ENCODE measurements around the gene RNF11.
"Not testable (repeated sequence)": the region's sequence is repeated elsewhere in the genome, so short reads cannot be mapped to it uniquely, and the experiment has no call there.

RNF11 gene, protein sequence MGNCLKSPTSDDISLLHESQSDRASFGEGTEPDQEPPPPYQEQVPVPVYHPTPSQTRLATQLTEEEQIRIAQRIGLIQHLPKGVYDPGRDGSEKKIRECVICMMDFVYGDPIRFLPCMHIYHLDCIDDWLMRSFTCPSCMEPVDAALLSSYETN

DNA sequence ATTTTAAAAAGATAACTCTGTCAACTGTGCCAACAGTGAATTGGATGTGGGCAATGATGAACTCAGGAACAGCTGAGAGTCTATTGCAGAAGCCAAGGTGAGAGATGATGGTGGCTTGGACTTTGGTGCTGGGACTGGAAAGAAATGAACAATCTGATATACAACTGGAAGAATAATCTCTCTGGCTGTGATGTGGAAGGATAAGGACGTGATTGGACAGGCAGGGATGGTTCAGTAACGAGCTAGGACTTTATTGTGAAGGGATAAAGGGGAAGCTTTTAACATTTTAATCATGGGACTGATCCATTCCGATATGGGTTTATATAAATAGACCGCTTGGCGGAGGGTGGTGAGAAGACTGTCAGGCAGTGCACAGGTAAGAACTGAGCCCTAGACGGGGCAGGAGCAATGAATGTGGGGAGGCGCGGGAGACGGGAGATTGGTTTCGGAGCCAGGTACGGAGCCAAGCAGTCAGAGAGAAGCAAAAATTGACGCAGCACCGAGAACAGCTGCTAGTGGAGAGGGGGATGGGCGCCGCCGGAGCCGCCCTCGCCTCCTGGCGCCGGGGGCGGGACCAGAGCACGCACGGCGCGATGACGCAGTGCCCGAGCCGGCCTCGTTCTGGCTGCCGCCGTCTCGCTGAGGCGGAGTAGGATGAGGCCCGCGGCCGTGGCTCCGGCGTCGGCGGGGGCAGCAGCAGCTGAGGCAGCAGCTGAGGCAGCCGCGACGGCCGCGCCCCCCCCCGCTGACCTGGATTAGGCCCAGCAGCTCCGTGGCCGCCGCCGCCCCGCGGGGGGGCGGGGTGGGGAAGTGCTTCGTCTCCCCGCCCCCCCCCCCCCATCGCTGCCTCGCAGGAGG lies at the start of gene RNF11:
RNF11 (plus strand) TSS at position 601 of the 858 bp plus-strand sequence. CDS start 484 bp downstream, outside the sequence.
- DNase-seq (ENCODE audit: low read depth): peak; percentile 90

DNA sequence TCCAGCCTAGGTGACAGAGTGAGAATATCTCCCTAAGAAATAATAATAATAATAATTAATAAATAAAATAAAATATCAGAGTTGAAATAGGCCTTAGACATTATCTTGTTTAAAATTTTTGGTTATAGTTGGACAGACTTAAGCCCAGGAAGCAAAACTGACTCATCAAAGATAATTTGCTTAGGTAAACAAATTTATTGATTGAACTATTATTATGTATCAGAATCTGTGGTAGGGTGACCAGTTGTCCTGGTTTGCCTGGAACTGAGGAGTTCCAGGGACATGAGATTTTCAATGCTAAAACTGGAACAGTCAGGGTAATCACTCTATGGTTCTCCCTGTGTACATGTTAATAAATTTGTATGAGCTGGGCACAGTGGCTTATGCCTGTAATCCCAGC lies 47.8 kb upstream of the RNF11 start:
- no peak for DNase-seq (ENCODE audit: low read depth)

DNA sequence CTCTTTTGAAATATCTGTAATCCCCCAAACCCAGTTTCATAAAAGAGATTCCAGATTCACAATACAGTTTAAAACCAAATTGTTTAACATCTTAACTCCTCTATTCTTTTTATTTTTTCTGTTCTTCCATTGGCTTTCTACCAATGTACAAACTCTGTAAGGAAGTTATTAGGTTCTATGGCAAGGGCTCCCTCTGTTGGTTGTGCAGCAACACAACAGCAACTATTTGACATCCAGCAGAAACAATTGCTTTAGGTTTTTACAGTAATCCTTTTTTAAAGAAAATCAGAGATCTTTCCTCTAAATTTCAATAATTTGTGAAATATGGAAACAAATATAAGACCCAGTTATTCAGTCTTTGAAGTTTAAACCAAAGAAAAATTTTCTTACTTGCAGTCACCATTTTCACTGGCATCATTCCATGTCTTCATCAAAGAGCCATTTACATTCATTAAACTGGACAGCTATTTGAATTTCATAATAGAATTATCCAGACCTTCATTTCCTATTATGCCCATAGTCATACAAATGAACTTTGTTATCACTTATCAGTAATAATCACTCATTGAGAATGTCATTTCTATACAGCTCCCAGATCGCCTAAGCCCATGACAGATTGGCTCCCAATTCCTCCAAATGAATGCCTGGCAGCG lies 46.5 kb upstream of the RNF11 start:
- peak; percentile 5 for DNase-seq (ENCODE audit: low read depth)

DNA sequence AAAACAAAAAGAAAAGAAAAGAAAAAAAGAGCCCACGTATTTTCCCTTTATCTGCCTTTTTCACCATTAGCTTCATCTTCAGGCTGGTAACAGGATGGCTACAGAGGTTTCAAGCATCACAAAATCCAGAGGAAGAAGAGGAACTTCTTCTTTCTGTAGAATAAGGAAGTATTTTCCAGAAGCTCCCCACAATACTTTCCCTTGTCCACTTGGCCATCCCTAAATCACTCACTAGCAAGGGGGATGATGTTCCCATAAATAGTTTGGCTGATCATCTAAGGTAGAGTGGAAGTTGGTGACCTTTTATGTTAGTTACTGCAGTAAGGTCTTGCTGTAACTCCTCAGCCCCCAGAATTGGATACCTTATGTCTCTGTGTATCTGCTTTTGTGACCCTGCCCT lies 45.1 kb upstream of the RNF11 start:
- DNase-seq (ENCODE audit: low read depth): no peak

DNA sequence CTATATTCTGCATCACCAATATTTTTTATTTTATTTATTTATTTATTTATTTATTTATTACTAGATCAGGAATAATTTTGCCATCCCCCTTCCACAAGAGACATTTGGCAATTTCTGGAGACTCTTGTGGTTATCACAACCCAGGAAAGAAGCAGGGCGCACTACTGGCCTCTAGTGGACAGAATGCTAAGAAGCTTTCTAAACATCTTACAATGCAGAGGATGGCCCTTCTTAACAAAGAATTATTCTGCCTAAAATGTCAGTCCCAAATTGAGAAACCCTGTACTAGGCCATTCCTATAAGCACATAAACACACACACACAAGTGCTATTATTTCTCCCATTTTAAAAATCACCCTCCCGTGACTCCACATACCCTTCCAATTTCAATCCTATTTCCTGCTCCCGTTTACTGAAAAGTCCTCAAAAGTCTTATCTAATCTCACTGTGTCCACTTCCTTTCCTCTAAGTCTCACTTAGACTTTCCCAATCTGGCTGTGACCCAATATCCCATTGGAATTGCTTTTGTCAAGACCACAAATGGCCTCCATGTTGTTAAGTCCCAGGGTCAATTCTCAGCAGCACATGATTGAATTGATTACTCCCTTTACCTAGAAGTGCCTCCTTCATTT lies 43.7 kb upstream of the RNF11 start:
- peak; percentile 8 for DNase-seq (ENCODE audit: low read depth)

DNA sequence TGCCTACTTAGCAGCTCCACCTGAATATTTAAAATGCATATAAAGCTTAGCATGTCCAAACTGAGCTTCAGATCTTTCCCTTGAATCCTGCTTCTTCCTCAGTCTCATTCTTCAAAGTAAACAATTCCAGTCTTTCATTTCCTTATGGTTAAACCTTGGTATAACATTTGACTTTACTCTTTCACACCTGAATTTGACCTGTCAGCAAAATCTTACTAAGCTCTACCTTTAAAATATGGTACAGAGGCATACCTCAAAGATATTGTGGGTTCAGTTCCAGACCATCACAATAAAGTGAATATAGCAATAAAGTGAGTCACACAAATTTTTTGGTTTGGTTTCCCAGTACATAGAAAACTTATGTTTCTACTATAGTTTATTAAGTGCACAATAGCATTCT lies 42.5 kb upstream of the RNF11 start:
- DNase-seq (ENCODE audit: low read depth): no peak

DNA sequence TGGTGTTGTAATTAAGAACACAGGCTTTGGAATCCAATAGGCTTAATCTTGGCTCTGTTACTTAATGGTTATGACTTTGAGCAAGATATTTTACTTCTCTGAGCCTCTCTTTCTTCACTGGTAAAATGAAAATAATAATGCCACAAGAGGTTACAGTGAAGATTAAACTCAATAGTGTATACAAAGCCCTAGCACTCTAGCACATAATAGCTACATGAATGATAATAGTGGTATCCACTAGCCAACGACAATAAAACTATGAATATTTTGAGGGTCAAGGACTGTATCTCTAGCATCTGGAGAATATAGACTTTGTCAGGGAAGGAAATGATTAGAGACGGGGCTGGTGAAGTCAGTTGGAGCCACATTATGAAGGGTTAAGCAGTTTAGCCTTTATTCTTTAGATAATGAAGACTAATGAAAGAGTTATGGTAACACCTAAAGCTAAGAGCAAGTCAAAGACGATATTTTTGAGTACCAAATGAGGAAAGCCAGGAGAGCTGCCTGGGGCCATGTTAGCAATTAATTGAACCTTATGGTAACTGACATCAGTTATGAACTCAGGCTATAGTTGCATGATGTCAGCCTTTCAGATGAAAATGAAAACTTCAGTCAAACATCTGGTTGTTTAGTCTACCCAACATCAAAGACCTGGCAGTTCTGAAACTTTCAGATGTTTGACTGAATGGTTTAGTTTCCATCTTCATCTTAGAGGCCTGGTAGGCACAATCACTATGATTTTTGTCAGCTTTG lies 32.8 kb upstream of the RNF11 start:
- DNase-seq (ENCODE audit: low read depth): no peak

DNA sequence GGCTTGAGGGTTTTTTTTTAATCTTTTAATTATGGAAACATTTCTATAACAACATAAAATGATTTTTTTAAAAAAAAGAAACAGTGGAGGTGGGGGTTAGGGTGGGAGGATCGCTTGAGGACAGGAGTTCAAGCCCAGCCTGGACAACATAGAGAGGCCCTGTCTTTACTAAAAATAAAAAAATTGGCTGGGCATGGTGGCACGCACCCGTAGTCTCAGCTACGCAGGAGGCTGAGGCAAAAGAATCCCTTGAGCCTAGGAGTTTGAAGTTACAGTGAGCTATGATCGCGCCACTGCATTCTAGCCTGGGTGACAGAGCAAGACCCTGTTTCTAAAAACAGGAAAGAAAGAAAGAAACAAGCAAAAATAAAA lies 32.2 kb upstream of the RNF11 start:
- no peak for DNase-seq (ENCODE audit: low read depth)

DNA sequence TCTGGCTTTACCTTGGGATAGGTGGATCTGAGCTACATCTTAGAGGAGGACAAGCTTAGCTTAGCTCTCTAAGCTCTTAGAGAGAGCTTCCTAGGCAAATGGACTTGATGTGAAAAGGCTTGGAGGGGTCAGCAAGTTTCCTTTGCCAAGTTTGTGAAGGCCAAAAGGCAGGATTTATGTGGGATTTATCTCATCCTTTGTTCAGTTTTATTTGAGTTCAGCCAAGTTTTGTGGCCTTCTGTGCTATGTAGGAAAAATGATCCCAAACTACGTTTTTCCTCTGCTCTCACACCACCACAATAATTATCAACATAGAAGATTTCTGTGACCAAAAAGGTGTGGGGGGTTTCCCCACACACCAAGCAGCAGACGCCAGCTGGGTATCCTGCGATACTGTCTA lies 26.0 kb upstream of the RNF11 start:
- no peak for DNase-seq (ENCODE audit: low read depth)

DNA sequence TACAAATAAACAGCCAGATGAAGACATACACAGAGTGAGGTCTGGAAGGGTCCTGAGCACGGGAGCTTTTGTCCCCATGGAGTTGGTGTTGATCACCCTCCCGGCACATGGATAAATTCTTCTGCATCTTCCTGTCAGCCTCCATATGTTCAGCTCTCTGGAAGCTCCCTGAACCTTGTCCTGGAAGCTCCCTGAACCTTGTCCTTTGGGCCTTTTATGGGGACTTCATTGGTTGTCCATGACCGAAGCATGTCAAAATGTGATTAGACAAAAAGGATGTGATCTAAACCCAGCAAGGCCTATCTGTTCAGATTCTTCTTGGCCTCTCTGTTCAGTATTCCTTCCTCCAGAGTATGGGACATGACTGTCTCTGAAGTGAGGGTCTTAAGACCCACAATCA lies 25.4 kb upstream of the RNF11 start:
- no peak for DNase-seq (ENCODE audit: low read depth)

DNA sequence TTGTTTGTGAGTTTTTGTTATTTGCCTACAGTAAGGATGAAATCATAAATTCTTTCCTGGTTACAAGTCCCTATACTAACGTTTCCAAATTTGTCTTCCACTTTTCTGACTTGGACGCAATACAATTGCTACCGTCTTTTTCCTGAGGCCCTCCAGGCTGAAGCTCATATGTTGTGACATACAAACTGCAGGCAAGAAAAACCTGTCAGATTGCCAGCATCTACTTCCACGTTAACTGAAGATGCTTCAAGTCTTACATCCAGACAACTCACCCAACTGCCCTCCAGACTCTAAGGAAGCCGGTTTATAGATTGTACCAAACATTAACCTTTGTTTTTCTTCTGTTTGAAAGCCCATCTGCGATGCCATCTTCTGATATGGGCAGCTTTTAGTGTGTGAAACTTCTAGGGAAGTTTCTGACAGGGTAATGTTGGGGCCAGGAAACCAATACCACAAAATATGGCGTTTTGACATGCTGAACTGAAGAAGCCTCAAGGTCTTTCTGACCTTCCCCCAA lies 21.4 kb upstream of the RNF11 start:
- DNase-seq (ENCODE audit: low read depth): no peak

DNA sequence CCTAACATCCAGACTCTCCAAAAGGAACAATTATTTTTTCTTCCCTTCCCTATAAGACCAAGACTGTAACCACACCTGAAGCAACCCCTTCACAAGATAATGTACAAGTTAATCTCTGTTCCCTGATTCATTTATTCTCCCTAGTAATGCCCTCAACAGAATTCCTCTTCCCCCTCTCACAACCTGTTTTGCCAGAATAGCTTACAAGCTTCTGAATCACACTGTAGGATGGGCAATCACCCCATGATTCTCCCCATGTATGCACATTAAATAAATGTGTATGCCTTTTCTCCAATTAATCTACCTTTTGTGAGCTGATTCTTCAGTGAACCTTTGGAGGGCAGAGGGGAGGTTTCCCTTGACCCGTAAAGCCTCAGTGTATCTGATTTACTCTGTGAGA lies 20.9 kb upstream of the RNF11 start:
- DNase-seq (ENCODE audit: low read depth): no peak

DNA sequence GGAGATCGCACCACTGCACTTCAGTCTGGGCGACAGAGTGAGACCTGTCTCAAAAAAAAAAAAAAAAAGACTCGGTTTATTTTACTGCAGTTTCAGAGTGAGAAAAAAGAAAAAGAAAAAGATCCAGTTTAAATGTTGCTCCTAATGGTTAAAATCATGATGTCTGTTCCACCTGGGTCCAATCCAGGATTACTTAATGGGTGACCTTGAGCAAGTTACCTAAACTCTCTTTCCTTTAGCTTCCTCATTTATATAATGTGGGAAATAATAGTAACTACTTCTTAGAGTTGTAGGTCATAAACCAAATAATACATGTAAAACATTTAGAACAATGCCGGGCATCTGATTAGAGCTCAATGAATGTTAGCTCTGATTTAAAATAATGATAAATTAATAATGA lies 19.4 kb upstream of the RNF11 start:
- DNase-seq (ENCODE audit: low read depth): no peak

DNA sequence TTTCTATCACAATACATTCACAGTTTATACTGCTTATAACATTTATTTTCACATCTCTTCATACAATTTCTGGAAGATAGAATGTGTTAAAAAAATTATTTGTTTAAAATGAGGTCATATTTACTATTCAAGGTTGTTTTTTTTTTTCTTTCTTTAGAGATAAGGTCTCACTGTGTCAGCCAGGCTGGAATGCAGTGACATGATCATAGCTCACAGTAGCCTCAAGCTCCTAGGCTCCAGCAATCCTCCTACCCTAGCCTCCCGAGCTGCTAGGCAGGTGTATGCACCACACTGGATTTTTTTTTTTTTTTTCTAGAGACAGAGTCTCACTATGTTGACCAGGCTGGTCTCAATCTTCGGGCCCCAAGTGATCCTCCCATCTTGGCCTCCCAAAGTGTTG lies 19.0 kb upstream of the RNF11 start:
- DNase-seq (ENCODE audit: low read depth): no peak

DNA sequence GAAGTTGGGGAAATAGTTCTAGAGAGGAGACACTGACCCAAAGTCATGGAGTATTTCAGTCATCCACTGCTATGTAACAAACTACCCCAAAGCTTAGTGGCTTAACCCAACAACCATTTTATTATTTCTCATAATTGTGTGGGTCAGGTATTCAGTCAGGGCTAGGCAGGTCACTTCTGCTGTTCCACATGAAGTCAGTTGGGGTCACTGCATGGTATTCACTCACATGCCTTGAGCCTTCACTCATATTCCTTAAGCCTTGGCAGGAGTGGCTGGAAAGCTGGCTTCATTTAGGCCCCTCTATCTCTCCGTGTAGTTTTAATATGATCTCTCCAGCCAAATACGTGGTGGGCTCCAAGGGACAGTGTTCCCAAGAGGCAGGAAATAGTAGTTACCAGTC lies 17.5 kb upstream of the RNF11 start:
- no peak for DNase-seq (ENCODE audit: low read depth)

DNA sequence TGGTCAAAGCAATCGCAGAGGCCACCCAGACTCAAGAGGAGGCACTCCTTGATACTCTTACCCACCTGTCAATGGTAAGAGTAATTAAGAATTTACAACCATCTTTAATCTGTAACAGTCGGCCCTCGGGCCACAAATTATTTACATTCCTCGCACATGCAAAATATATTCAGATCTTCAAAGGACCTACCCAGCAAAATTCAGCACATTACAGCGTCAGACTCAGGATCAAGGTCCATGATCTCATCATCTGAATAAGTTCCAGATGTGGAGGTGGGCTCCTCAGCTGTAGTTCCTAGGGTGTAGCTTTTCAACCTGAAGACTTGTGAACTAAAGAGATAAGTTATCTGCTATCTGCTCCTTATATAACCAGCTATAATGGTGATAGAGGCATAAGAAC lies 17.1 kb upstream of the RNF11 start:
- no peak for DNase-seq (ENCODE audit: low read depth)

DNA sequence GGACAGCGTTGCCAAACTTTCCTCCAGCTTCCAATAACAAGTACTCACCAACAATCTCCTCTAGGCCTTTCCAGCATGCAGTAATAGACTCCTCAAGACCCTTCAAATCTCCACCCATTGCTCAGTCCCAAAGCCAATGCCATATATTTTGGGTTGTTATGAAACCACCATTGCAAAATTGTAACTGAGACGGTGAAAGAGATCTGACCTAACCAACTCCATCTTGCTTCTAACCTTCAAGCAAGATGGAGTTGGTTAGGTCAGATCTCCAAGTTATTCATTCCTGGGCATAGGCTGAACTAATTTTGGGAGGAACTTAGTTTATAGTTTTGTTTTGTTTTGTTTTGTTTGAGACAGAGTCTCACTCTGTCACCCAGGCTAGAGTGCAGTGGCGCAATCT lies 14.5 kb upstream of the RNF11 start:
- DNase-seq (ENCODE audit: low read depth): not testable (repeated sequence)

DNA sequence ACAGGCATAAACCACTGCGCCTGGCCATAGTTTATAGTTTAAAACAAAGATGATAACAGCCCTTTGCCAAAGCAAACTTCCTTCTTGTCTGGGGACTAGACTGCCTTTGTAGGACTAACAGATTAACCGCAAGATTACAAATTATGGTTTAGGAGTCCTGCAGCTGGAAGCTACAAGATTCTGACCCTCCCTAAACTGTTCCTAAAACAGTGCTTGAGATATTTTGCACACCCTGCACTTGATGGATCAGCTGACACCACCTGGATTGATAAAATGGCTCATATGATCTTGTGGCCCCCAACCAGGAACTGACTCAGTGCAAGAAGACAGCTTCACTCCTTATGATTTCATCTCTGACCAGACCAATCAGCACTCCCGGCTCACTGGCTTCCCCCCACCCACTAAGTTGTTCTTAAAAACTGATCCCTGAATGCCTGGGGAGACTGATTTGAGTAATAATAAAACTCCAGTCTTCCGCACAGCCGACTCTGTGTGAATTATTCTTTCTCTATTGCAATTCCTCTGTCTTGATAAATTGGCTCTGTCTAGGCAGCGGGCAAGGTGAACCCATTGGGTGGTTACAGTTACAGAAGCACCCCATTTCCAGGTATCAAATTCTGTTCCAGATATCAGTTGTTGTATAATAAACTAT lies 13.8 kb upstream of the RNF11 start:
- no peak for DNase-seq (ENCODE audit: low read depth)

DNA sequence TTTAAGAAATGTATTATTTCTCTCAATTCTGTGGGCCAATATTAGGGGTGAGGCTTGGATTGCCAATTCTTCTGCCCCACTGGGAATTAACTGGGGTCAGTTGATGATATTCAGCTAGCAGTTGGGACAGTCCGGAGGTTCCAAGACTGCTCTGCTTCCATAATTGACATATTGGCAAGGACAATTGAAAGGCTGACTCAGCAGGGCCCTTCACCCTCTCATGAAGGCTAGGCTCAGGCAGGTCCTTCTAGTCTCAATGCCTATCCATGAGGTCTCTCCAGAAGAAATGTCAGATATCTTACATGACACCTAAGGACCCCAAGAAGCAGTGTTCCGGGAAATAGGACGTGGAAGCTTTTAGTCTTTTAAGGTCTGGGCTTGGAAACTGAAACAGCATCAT lies 13.3 kb upstream of the RNF11 start:
- DNase-seq (ENCODE audit: low read depth): no peak

DNA sequence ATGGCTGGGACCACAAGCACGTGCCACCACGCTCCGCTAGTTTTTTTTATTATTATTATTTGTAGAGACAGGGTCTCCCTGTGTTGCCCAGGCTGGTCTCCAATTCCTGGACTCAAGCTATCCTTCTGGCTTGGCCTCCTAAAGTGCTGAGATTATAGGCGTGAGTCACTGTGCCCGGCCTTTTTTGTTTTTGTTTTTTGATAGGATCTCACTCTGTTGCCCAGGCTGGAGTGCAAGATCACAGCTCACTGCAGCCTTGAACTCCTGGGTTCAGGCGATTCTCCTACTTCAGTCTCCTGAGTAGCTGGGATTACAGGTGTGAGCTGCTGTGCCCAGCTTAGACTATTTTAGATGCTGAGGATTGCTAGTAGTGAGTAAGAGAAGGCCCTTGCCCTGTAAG lies 11.8 kb upstream of the RNF11 start:
- DNase-seq (ENCODE audit: low read depth): no peak

DNA sequence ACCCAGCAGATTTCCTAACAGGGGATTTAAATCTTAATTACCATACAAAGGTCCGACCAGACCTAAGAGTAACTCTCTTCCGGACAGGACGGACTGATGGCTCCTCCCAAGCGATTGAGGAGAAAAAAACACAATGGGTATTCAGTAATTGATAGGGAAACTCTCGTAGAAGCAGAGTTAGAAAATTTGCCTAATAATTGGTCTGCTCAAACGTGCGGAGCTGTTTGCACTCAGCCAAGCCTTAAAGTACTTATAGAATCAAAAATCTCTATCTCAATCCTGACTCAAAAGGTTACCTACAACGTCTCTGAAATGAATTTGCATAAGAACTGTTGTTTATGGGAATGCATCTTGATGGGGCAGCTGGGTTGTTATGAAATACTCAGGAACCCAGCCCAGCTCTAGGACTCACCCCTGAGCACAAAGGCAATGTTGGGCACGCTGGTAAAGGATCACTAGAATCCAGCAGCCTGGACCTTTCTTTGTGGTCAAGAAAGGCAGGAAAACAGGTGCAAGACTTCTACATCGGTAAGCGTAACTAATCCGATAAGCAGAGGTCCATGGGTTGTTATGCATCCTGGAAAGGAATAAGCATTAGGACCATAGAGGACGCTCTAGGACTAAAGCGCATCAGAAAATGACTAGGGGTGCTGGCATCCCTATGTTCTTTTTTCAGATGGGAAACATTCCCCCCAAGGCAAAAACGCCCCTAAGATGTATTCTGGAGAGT lies 8.7 kb upstream of the RNF11 start:
- not testable (repeated sequence) for DNase-seq (ENCODE audit: low read depth)
